Osteocyte (in vitro differentiated cells): Measurements from ENCODE around the gene SKIDA1. TPM values are rescaled to one million over a fixed set of nuclear protein-coding genes. Genes with fewer than 3 reads are reported as not detected.
A peak's percentile ranks its signal among the peaks of the same experiment; 100 is the strongest.

Experiments
- DNase-seq: peaks from one replicate; pipeline ENCODE4 v3.0.0; 2021; ENCODE audit warnings: mixed read lengths; ENCODE audit not compliant: unreplicated experiment; ENCODE audit errors: extremely low spot score
- H3K27ac Mint-ChIP-seq: one replicate; pipeline ENCODE4 v1.8.0; 2021; ENCODE audit warnings: mild to moderate bottlenecking, mixed read lengths; ENCODE audit not compliant: unreplicated experiment
- H3K27me3 Mint-ChIP-seq: one replicate; pipeline ENCODE4 v1.8.0; 2021; ENCODE audit warnings: mixed read lengths; ENCODE audit not compliant: unreplicated experiment
- H3K36me3 Mint-ChIP-seq: one replicate; pipeline ENCODE4 v1.8.0; 2021; ENCODE audit warnings: mixed read lengths; ENCODE audit not compliant: unreplicated experiment
- H3K4me1 Mint-ChIP-seq: one replicate; pipeline ENCODE4 v1.8.0; 2021; ENCODE audit warnings: mixed read lengths; ENCODE audit not compliant: unreplicated experiment
- H3K4me3 Mint-ChIP-seq: one replicate; pipeline ENCODE4 v1.8.0; 2021; ENCODE audit warnings: mild to moderate bottlenecking, moderate library complexity, mixed read lengths; ENCODE audit not compliant: unreplicated experiment
- H3K9me3 Mint-ChIP-seq: one replicate; pipeline ENCODE4 v1.8.0; 2021; ENCODE audit warnings: mixed read lengths; ENCODE audit not compliant: unreplicated experiment
- total RNA-seq: library from RNA; stranded (reverse); gene quantifications from 2 replicates; pipeline ENCODE4 v1.2.1, GENCODE V29; 2021
- TF ChIP-seq, protein P1 (sequence below): fragments of 200-600 bp; sonication (generic); IDR thresholded peaks from 2 replicates; pipeline ENCODE4 v1.5.0; 2021; ENCODE audit warnings: antibody characterized with exemption, mild to moderate bottlenecking, moderate library complexity

The SKIDA1 gene
- total RNA-seq, 1 donor from 2014 or later = 4.9 TPM

DNA sequence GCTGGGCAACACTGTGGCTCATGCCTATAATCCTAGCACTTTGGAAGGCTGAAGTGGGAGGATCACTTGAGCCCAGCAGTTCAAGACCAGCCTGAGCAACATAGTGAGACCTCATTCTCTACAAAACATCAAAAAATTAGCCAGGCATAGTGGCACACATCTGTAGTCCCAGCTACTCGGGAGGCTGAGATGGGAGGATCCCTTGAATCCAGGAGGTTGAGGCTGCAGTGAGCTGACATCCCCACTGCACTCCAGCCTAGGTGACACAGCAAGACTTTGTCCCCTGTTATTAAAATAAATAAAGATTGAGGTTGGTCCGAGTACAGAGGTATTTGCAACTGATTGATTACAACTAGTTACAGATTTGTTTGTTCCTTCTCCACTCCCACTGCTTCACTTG is 44.1 kb downstream of the SKIDA1 start:
- Mint-ChIP-seq H3K4me1 (no peaks in the 10 kb centered on the region), H3K9me3 (no peaks in the 10 kb centered on the region), H3K4me3 (no peak overlapping the region), H3K27me3 (no peaks in the 10 kb centered on the region), H3K36me3 (no peaks in the 10 kb centered on the region), H3K27ac (no peak overlapping the region)
- DNase-seq = no peak
- TF ChIP-seq, protein P1, sequence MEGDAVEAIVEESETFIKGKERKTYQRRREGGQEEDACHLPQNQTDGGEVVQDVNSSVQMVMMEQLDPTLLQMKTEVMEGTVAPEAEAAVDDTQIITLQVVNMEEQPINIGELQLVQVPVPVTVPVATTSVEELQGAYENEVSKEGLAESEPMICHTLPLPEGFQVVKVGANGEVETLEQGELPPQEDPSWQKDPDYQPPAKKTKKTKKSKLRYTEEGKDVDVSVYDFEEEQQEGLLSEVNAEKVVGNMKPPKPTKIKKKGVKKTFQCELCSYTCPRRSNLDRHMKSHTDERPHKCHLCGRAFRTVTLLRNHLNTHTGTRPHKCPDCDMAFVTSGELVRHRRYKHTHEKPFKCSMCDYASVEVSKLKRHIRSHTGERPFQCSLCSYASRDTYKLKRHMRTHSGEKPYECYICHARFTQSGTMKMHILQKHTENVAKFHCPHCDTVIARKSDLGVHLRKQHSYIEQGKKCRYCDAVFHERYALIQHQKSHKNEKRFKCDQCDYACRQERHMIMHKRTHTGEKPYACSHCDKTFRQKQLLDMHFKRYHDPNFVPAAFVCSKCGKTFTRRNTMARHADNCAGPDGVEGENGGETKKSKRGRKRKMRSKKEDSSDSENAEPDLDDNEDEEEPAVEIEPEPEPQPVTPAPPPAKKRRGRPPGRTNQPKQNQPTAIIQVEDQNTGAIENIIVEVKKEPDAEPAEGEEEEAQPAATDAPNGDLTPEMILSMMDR = no peak

DNA sequence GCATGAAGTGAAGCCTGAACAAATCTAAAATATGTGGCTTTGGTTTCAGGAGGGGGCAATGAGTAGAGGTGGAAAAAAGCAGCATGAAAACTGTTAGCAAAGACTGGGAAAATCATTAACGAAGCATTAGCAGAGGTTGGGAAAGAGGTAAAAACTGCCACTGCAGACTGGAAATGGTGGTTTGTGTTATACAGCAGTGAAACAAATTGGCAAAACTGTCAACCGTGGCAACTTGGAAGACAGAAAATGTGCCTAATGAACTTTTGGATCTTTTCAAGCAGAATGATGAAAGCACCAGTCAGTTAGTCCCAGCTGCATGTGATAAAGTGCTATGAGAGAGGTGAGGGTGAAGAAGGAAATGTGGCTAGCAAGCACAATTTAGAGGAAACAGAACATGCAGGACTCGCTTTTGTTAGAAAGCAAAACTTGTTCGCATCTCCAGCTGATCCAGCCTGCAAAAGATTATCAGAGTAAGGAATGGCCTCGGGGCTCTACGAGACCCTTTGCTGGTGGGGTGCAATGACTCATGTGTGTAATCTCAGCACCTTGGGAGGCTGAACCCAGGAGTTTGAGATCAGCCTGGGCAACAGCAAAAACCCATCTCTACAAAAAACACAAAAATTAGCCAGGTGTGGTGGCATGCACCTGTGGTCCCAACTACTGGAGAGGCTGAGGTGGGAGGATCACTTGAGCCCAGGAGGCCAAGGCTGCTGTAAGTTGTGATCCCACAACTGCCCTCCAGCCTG is 45.7 kb downstream of the SKIDA1 start:
- Mint-ChIP-seq H3K4me1 (no peaks in the 10 kb centered on the region), H3K4me3 (no peak overlapping the region), H3K27ac (no peak overlapping the region), H3K9me3 (no peaks in the 10 kb centered on the region), H3K27me3 (no peaks in the 10 kb centered on the region), H3K36me3 (no peaks in the 10 kb centered on the region)
- TF ChIP-seq, protein P1 = no peak
- no peak for DNase-seq

DNA sequence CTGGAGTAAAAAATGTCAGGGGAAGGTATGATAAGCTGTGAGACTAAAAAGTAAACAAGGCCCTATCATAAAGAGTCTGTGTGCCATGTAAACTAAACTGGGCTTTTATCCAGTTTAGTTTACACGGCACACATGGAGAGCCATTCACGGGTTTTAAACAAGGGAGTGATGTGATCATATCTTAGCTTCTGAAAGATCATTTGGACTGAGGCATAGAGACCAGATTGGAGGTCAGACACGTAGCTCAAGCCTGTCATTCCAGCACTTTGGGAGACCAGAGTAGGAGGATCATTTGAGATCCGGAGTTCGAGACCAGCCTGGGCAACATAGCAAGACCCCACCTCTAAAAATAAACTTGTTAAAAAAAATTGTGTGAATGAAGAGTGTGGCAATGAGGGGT is 50.1 kb downstream of the SKIDA1 start:
- DNase-seq = no peak
- no peaks in the 10 kb centered on the region for H3K27me3 Mint-ChIP-seq
- H3K27ac Mint-ChIP-seq = no peak overlapping the region
- no peaks in the 10 kb centered on the region for H3K9me3 Mint-ChIP-seq
- TF ChIP-seq, protein P1 = no peak
- no peaks in the 10 kb centered on the region for H3K36me3 Mint-ChIP-seq
- no peak overlapping the region for H3K4me3 Mint-ChIP-seq
- H3K4me1 Mint-ChIP-seq = no peaks in the 10 kb centered on the region

DNA sequence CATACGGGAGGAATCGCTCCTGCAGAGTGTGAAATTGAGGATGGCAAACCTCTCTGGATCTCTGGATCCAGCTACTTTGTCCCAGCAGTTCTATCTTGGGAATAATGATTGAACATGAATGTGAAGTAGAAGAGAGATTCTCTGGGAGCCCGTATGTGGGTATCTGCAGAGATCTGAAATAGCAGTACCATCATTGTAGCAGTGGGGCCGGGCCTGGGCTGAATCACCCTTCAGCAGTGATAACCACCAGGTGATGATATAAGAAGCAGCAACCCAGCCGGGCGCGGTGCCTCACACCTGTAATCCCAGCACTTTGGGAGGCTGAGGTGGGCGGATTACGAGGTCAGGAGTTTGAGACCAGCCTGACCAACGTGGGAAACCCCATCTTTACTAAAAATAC is 51.9 kb downstream of the SKIDA1 start:
- Mint-ChIP-seq H3K4me1 (no peaks in the 10 kb centered on the region), H3K4me3 (no peak overlapping the region), H3K27ac (no peak overlapping the region), H3K27me3 (no peaks in the 10 kb centered on the region), H3K36me3 (no peaks in the 10 kb centered on the region), H3K9me3 (no peaks in the 10 kb centered on the region)
- TF ChIP-seq, protein P1 = no peak
- peak; percentile 51 for DNase-seq

DNA sequence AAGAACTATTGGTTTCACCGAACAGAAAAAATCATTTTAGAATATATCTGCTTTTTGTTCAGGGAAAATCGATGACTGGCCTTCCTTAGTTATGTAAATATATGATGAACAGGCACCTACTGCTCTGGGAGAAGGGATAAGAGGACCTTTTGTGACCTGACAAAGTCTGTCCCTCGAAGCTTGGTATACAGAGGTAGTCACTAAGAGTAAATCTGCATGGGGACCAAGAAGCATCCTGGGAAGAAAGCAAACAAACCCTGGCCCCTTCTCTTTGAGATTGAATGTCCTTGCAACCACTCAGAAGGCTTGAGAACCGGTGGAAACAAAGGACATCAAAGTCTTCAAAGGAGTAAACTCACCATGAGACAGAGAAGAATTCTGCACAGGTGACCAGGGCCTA is 52.3 kb downstream of the SKIDA1 start:
- Mint-ChIP-seq H3K9me3 (no peaks in the 10 kb centered on the region), H3K27ac (no peak overlapping the region), H3K4me1 (no peaks in the 10 kb centered on the region), H3K36me3 (no peaks in the 10 kb centered on the region), H3K4me3 (no peak overlapping the region), H3K27me3 (no peaks in the 10 kb centered on the region)
- TF ChIP-seq, protein P1 = no peak
- DNase-seq = peak; percentile 34
